ENCODE results near the gene DNAJC17. TPM values are rescaled to one million over a fixed set of nuclear protein-coding genes. Genes with fewer than 3 reads are reported as not detected.

The DNAJC17 gene, protein sequence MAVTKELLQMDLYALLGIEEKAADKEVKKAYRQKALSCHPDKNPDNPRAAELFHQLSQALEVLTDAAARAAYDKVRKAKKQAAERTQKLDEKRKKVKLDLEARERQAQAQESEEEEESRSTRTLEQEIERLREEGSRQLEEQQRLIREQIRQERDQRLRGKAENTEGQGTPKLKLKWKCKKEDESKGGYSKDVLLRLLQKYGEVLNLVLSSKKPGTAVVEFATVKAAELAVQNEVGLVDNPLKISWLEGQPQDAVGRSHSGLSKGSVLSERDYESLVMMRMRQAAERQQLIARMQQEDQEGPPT
- 10 to 100 TPM; 38.1 to 40.6 (median 38.5) TPM for polyA plus RNA-seq (ENCODE audit: insufficient read length in 3 of 3)

- peak; percentile 92 to 97 (median 96) for DNase-seq (ENCODE audit: low read depth in 3 of 3, low spot score in 2 of 3)
Measured at GRCh38 chr15:40807028-40807887, at the start of gene DNAJC17, which contains the start of gene ZFYVE19. Gene DNAJC17 (minus strand): TSS chr15:40807473. CDS start chr15:40807446, 27 bp downstream. Gene ZFYVE19 (plus strand): TSS chr15:40807089. CDS start chr15:40807590, 501 bp downstream.

GRCh38 chr15:40856746-40857145, 49.5 kb upstream of the DNAJC17 start:
- DNase-seq (ENCODE audit: low read depth in 3 of 3, low spot score in 2 of 3) = no peak

GRCh38 chr15:40855706-40856234, 48.5 kb upstream of the DNAJC17 start:
- no peak for DNase-seq (ENCODE audit: low read depth in 3 of 3, low spot score in 2 of 3)

DNA sequence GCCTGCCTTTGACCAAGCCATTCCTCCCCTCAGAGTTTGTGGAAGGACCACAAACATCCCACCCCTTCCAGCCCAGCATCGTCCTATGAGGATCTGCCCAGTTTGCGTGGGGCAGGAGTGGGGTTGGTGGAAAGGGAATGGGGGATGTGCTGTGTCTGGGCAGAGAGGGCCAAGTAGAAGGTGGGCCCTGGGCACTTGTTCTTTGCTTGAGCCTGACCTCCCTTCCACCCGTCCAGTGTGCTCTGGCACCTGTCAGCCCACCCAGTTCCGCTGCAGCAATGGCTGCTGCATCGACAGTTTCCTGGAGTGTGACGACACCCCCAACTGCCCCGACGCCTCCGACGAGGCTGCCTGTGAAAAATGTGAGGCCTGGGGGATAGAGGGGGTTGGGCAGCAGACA, 46.9 kb upstream of the DNAJC17 start:
- no peak for DNase-seq (ENCODE audit: low read depth in 3 of 3, low spot score in 2 of 3)

DNA sequence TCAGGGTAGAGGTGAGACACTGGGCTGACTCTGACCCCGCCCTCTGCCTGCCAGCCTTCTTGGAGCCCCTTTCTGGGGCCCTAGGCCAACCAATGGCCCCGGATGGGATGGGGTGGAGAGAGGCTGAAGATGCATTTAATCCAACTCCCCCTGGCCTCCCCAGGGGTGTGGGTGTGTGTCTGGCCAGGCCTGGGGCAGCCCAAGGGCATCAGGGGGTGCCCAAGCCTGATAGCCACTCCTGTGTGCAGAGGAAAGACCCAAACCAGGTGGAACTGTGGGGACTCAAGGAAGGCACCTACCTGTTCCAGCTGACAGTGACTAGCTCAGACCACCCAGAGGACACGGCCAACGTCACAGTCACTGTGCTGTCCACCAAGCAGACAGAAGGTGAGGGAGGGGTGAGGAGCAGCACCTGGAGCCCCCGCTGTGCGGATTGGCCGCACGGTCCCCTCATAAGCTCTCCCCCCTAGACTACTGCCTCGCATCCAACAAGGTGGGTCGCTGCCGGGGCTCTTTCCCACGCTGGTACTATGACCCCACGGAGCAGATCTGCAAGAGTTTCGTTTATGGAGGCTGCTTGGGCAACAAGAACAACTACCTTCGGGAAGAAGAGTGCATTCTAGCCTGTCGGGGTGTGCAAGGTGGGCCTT, 46.1 kb upstream of the DNAJC17 start:
- DNase-seq (ENCODE audit: low read depth in 3 of 3, low spot score in 2 of 3) = no peak

DNA sequence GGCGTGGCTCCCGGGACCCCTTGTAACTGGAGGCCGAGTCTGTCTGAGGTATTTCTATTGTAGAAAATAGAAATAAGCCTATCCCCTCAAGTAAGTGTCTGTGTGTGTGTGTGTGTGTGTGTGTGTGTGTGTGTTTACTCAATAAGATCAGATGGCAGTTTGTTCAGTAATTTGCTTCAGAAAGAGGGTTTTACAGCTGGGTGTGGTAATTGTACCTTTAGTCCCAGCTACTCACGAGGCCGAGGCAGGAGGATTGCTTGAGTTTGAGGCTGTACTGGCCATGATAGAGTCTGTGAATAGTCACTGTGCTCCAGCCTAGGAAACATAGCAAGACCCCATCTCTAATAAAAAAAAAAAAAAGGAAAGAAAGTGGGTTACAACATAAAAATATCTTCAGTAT, 45.3 kb upstream of the DNAJC17 start:
- DNase-seq (ENCODE audit: low read depth in 3 of 3, low spot score in 2 of 3) = no peak

- no peak for DNase-seq (ENCODE audit: low read depth in 3 of 3, low spot score in 2 of 3)
Measured at GRCh38 chr15:40850576-40851112, 43.4 kb upstream of the DNAJC17 start.

DNA sequence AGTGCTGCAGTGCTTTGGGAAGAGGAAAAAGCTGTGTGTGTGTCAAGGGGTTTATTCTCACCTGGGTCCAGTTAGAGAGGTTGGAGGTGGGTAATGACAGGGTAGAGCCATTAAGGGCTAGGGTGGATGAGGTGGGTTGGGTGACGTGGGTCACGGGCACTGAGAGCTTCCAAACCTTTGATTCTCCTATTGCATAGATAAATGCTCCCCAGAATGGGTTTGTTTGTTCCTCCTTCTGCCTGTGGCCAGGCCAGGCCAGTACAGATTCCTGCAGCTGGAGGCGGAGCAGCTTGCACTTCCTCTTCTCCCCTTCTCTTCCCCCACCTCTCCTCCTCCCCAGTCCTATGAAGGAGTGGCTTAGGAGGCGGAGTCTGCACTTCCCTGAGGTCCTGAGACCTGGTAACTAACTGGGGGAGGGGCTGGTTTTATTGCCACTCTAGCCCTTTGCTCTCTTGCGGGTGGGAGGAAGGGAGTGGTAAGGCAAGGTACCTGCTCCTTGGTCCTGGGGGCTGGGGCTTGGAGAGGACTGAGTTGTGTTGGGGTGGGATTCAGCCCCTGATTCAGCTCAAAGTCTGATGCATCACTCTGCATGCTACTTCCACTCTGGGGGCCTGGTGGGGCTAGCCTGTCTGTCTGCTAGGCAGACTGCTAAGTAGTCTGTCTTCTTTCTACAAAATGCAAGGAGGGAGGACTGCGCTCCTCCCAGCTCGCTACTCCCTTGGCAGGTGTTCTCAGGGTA, 40.1 kb upstream of the DNAJC17 start:
- DNase-seq (ENCODE audit: low read depth in 3 of 3, low spot score in 2 of 3) = peak in 1 of 3 donors; percentile 77

DNA sequence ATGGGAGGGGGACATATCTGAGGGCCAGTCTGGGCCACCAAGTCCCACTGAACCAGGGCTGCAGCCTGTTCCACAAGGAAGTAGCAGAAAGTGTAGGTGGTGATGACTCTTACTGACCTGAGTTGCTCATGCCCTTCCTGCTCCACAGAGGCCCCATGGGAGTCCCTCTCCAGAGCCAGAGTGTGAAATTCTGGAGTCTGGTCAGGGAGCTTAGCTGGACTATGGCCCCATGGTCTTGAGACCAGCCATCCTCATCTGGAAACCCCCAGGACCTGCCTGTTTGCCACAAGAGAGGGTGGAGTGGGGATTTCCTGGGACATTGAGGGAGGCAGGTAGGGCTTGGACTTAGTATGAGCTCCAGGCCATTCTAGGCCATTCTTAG, 39.6 kb upstream of the DNAJC17 start:
- no peak for DNase-seq (ENCODE audit: low read depth in 3 of 3, low spot score in 2 of 3)

GRCh38 chr15:40845511-40846284, 38.4 kb upstream of the DNAJC17 start:
- DNase-seq (ENCODE audit: low read depth in 3 of 3, low spot score in 2 of 3) = no peak

DNA sequence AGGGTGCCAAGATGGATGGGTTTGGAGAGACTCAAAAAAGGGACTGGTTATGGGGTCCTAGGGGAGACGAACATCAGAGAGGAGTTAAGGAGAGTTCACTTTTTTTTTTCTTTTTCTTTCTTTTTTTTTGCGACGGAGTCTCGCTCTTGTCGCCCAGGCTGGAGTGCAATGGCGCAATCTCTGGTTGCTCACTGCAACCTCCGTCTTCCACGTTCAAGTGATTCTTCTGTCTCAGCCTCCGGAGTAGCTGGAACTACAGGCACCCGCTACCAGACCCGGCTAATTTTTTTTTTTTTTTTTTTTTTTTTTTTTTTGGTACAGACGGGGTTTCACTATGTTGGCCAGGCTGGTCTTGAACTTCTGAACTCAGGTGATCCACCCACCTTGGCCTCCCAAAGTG, 37.8 kb upstream of the DNAJC17 start:
- no peak for DNase-seq (ENCODE audit: low read depth in 3 of 3, low spot score in 2 of 3)

DNA sequence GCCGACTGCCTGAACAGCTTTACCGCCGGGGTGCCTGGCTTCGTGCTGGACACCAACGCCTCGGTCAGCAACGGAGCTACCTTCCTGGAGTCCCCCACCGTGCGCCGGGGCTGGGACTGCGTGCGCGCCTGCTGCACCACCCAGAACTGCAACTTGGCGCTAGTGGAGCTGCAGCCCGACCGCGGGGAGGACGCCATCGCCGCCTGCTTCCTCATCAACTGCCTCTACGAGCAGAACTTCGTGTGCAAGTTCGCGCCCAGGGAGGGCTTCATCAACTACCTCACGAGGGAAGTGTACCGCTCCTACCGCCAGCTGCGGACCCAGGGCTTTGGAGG, 37.4 kb upstream of the DNAJC17 start:
- no peak for DNase-seq (ENCODE audit: low read depth in 3 of 3, low spot score in 2 of 3)

DNA sequence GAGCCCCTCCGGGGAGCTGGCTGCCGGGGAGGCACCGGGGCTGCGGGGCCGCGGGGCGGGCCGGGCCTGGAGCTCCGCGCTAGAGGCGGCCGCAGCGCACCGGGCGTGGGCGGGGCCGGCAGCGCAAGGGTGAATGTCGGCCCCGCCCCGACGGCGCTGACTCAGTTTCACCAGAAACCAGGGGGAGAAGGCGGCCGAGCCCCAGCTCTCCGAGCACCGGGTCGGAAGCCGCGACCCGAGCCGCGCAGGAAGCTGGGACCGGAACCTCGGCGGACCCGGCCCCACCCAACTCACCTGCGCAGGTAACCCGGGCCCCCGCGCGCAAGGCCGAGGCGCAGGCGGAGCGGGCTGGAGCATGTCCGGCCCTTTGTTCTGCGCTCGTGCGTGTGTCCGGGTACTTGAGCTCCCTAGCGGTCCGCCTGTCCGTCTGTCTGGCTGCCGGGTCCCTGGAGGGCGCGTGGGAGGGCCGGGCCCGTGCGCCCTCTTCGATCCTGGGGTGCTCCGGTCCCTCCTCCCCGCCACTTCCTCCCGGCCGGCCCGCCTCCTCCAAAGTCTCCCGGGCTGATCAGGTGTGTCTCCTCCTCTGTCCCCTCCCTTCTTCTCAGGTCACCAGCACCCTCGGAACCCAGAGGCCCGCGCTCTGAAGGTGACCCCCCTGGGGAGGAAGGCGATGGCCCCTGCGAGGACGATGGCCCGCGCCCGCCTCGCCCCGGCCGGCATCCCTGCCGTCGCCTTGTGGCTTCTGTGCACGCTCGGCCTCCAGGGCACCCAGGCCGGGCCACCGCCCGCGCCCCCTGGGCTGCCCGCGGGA, 36.8 kb upstream of the DNAJC17 start, which contains the start of gene SPINT1:
TSS of gene SPINT1 (plus strand) at position 164 of the 811 bp plus-strand sequence. CDS start at position 671, 507 bp downstream.
- no peak for DNase-seq (ENCODE audit: low read depth in 3 of 3, low spot score in 2 of 3)

DNA sequence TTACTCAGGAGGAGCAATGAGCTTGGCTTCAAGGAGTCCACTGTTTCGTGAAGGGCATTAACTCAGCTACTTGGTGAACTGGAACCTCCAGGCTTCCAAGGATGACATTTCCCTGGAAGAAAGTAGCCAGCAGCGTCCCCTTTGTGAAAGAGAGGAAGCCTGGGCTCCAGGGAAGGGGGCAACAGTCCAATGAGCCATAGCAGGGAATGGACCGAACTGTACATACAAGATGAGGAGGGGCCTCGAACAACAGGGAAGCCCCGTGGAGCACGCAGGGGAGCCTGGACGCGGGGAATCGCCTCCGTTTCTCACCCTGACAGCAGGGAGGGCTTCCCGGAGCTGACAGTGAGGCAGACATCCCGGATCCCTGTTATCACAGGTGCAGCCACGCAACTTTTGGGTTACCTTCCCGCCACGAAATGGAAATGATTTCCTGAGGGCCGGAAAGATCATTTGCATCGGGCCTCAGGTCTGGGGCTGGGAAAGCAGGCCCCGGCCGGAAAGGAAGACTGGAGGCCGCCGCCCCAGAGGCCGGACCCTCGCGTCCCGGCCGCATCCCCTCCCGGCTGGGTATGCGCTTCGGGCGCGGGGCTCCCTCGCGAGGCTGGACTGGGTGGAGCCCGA, 36.1 kb upstream of the DNAJC17 start:
- no peak for DNase-seq (ENCODE audit: low read depth in 3 of 3, low spot score in 2 of 3)

DNA sequence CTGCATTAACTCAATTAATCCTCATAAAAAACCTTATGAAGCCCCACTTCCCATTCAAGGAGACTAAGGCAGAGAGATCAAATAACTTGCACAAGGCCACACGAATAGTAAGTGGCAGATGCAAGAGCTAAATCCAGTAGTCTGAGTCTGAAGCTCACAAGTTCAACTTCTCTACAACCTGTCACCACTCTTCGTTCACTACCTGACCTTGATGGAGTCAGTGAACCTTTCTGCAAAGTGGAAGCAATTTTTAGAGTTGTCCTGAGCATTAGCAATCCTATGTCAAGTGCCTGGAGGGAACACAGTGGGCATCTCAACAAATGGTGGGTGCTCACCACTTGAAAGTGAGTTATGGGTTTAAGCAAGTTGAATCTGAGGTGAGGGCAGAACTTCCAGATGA, 34.5 kb upstream of the DNAJC17 start:
- DNase-seq (ENCODE audit: low read depth in 3 of 3, low spot score in 2 of 3) = no peak

DNA sequence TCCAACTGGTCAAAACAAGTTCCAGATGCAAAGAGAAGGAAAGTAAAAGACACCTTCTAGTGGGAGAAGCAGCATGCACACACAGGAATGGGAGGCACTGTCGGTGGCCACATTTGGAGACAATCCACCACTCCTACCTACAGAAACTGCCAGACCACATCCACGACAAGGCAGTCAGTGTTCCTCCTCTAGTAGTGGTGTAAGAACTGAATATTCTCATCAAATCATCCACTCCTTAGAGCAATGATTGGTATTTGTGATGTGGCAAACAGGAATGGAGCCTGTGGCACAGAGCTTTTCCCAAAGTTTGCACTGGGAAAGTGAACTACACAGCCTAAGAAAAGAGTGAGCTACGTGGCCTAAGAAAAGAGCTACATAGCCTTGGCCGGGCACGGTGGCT, 31.5 kb upstream of the DNAJC17 start:
- DNase-seq (ENCODE audit: low read depth in 3 of 3, low spot score in 2 of 3) = no peak

DNA sequence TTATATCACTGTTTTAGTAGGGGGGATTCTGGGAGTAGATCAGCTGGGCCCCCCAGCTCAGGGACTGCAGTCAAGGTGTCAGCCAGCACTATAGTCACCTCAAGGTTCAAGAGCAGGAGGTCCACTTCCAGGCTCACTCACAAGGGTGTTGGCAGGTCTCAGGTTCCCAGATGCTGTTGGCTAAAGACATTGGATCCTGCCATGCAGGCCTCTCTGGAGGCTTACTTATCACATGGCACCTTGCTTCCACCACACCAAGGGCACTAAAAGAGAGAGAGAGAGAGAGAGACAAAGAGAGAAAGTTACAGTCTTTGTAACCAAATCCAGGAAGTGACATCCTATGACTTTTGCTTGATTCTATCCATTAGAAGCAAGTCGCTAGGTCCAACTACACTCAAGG, 28.7 kb upstream of the DNAJC17 start:
- no peak for DNase-seq (ENCODE audit: low read depth in 3 of 3, low spot score in 2 of 3)

DNA sequence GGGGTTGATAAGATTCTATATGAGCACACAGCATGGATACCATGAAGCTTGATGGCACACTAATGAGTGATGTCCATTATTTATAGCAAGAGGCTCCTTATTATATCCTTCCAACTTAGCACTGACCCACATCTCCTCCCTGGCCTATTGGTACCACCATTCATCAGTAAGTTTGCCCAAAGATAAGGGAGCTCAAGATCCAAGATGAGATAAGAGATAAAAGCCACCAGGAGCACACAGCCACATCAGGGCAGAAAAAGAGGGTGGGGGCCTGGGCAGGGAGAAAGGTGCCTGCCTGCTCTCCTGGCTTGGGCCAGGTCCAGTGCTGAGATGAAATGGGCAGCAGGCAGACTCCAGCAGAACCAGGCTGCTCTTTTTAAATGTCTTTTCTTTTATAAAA, 25.6 kb upstream of the DNAJC17 start:
- DNase-seq (ENCODE audit: low read depth in 3 of 3, low spot score in 2 of 3) = no peak

Measured in right renal cortex interstitium (tissue), 3 donors.